Fibroblast of lung (primary cell): ENCODE results near the gene LPP. TPM values are rescaled to one million over a fixed set of nuclear protein-coding genes. Genes with fewer than 3 reads are reported as not detected.

Experiments used
- DNase-seq, 2 donors: peaks; one replicate each; pipeline versions ENCODE4 v3.0.0 to v3.0.0-alpha.2; 2010; ENCODE audit warnings: low read depth in 2 of 2
- H2AFZ ChIP-seq: 2 replicates; pipeline ENCODE4 v1.5.1; 2012; ENCODE audit warnings: low read length, control low read depth, inconsistent platforms
- H3K27ac ChIP-seq: 2 replicates; pipeline ENCODE4 v1.5.1; 2011; ENCODE audit warnings: low read length, control low read depth; ENCODE audit not compliant: insufficient read depth
- H3K27me3 ChIP-seq: 2 replicates; pipeline ENCODE4 v1.5.1; 2011; ENCODE audit warnings: mild to moderate bottlenecking, low read length; ENCODE audit not compliant: control insufficient read depth, insufficient read depth
- H3K36me3 ChIP-seq: 2 replicates; pipeline ENCODE4 v1.5.1; 2011; ENCODE audit warnings: low read length; ENCODE audit not compliant: control insufficient read depth, insufficient read depth
- H3K4me1 ChIP-seq: 2 replicates; pipeline ENCODE4 v1.5.1; 2011; ENCODE audit warnings: low read length; ENCODE audit not compliant: control insufficient read depth, insufficient read depth; ENCODE audit errors: extremely low read depth
- H3K4me2 ChIP-seq: 2 replicates; pipeline ENCODE4 v1.5.1; 2011; ENCODE audit warnings: low read length, control low read depth; ENCODE audit not compliant: insufficient read depth; ENCODE audit errors: extremely low read depth
- H3K4me3 ChIP-seq, 4 experiments: fragments of 200-600 bp in 1 of 4; sonication (generic) in 1 of 4; replicated peaks in 1 of 4; 2 replicates each; pipeline ENCODE4 v1.5.1; 2011 to 2016; ENCODE audit warnings: low read length in 4 of 4, low read depth in 3 of 4, mild to moderate bottlenecking in 3 of 4, control low read depth in 2 of 4, inconsistent platforms in 1 of 4, mixed read lengths in 1 of 4; ENCODE audit not compliant: insufficient read depth in 1 of 4; ENCODE audit errors: control extremely low read depth in 1 of 4
- H3K79me2 ChIP-seq: 2 replicates; pipeline ENCODE4 v1.5.1; 2012; ENCODE audit warnings: mild to moderate bottlenecking, low read length, inconsistent platforms; ENCODE audit not compliant: control insufficient read depth, insufficient read depth
- H3K9ac ChIP-seq: 2 replicates; pipeline ENCODE4 v1.5.1; 2011; ENCODE audit warnings: mild to moderate bottlenecking, low read length, control low read depth; ENCODE audit not compliant: insufficient read depth
- H3K9me3 ChIP-seq: 2 replicates; pipeline ENCODE4 v1.5.1; 2012; ENCODE audit warnings: low read depth, low read length; ENCODE audit not compliant: control insufficient read depth, insufficient read depth
- H4K20me1 ChIP-seq: 2 replicates; pipeline ENCODE4 v1.5.1; 2011; ENCODE audit warnings: low read length; ENCODE audit not compliant: control insufficient read depth, insufficient read depth; ENCODE audit errors: extremely low read depth
- EZH2 ChIP-seq: IDR thresholded peaks from 2 replicates; pipeline ENCODE4 v1.5.1; 2012; ENCODE audit warnings: low read length, control low read depth, mild to moderate bottlenecking; ENCODE audit errors: missing control alignments
- polyA plus RNA-seq, 2 donors: library from polyadenylated mRNA; depleted of rRNA in 1 of 2; stranded (reverse) in 1 of 2; unstranded in 1 of 2; fragments of >200 nt; gene quantifications; 2 replicates each; pipeline ENCODE4 v1.2.1, GENCODE V29; 2011 to 2012; ENCODE audit warnings: missing spikeins in 1 of 2
- total RNA-seq: library from RNA; depleted of rRNA; stranded (reverse); fragments of >200 nt; gene quantifications from 2 replicates; pipeline ENCODE4 v1.2.1, GENCODE V29; 2014
- TF ChIP-seq, protein P1 (sequence below), 2 donors: IDR thresholded peaks in 1 of 2; conservative IDR thresholded peaks in 1 of 2; 1 replicate in 1 of 2; 2 replicates in 1 of 2; pipeline ENCODE4 v1.5.1; 2011 to 2012; ENCODE audit warnings: low read length in 2 of 2, control low read depth in 1 of 2, inconsistent platforms in 1 of 2, low read depth in 1 of 2, mild to moderate bottlenecking in 1 of 2

The LPP gene
- total and polyA plus RNA-seq, 2 donors (not counting 1 experiment from before 2014, with no cell fraction given) = 69.0 to 124 TPM

DNA sequence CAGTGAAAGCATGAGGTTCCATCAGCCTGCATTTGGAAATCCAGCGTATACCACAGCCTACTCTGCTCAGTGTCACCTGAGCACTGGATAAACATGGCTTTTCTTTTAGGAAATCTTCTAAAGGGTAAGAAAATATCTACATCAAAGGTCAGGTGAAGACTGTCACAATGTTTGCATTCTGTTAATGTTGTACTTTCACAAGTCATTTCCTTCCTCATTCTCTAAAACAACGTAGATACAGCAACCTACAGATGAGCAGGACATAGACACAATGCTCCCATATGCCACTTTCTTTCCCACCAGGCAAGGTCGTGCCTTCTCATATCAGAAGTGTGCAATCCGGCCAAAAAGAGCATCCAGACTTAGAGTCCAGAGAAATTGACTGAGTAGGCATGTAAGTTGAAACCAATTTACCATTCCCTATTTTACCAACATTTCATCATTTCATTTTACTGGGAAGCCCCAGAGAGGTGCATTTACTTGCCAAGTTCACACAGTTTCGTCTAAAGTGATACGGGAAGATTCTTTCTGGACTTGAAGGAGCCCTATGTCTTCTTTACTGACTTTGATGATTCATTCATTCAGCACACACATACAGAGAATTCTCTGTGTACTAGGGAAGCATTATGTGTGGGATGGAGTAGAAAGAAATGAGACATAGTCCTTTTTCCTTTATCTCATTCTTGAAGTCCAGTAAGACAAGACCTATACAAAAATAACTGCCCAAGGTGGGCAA, 30.6 kb upstream of the LPP start:
- Histone ChIP-seq H3K27ac (no peak overlapping the region), H4K20me1 (no peaks in the 10 kb centered on the region), H3K27me3 (no peaks in the 10 kb centered on the region), H3K9ac (no peak overlapping the region), H3K4me1 (no peaks in the 10 kb centered on the region), H2AFZ (no peak overlapping the region), H3K4me3 (no peak overlapping the region), H3K9me3 (no peaks in the 10 kb centered on the region), H3K4me2 (no peak overlapping the region), H3K79me2 (no peaks in the 10 kb centered on the region), H3K36me3 (no peaks in the 10 kb centered on the region)
- peak; percentile 22 to 61 for DNase-seq
- TF ChIP-seq, protein P1, sequence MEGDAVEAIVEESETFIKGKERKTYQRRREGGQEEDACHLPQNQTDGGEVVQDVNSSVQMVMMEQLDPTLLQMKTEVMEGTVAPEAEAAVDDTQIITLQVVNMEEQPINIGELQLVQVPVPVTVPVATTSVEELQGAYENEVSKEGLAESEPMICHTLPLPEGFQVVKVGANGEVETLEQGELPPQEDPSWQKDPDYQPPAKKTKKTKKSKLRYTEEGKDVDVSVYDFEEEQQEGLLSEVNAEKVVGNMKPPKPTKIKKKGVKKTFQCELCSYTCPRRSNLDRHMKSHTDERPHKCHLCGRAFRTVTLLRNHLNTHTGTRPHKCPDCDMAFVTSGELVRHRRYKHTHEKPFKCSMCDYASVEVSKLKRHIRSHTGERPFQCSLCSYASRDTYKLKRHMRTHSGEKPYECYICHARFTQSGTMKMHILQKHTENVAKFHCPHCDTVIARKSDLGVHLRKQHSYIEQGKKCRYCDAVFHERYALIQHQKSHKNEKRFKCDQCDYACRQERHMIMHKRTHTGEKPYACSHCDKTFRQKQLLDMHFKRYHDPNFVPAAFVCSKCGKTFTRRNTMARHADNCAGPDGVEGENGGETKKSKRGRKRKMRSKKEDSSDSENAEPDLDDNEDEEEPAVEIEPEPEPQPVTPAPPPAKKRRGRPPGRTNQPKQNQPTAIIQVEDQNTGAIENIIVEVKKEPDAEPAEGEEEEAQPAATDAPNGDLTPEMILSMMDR (conservative IDR thresholded peaks at IDR 0.05 in 1 of 2, IDR thresholded peaks at IDR 0.05 in 1 of 2; ENCODE audit: low read depth in 1 of 2, low read length in 2 of 2) = no peak
- TF ChIP-seq EZH2 = no peak

DNA sequence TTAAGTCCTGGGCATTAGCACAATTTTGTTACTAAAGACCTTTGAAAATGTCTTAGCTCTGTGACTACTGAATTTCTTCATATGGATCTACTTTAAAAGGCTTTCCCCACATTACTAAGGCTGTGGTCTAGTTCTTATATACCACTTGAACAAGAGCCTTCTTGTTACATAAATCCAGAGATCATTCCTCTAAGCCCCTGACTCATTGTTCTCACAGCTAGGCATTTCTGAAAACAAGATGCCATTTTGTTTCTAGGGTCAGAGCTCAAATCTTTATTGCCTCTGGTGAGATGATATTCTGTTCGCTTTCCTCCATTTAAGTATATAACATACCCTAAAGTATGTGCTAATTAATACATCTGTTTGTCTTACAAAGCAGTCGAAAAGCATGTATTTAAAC, 29.8 kb upstream of the LPP start:
- H3K4me1 ChIP-seq = no peaks in the 10 kb centered on the region
- TF ChIP-seq EZH2 = no peak
- TF ChIP-seq, protein P1 (conservative IDR thresholded peaks at IDR 0.05 in 1 of 2, IDR thresholded peaks at IDR 0.05 in 1 of 2; ENCODE audit: low read depth in 1 of 2, low read length in 2 of 2) = no peak
- H2AFZ ChIP-seq = no peak overlapping the region
- peak in 1 of 2 donors; percentile 68 for DNase-seq
- no peak overlapping the region for H3K4me3 ChIP-seq
- H3K9me3 ChIP-seq = no peaks in the 10 kb centered on the region
- H4K20me1 ChIP-seq = no peaks in the 10 kb centered on the region
- no peaks in the 10 kb centered on the region for H3K27me3 ChIP-seq
- H3K4me2 ChIP-seq = no peak overlapping the region
- no peaks in the 10 kb centered on the region for H3K36me3 ChIP-seq
- no peak overlapping the region for H3K9ac ChIP-seq
- H3K79me2 ChIP-seq = no peaks in the 10 kb centered on the region
- H3K27ac ChIP-seq = no peak overlapping the region

DNA sequence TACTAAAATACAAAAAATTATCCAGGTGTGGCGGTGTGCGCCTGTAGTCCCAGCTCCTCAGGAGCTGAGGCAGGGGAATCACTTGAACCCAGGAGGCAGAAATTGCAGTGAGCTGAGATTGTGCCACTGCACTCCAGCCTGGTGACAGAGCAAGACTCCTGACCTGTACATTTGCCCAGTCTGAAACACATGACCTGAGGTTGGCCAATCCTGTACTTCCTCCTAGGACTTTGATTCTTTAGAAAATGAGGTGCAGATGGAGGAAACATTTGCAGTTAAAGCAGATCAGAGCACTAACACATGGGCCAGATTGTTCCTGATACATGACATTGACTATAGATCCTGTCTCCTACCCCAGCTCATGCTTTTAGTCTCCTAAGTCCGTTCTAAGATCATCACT, 28.9 kb upstream of the LPP start:
- H3K9ac ChIP-seq = no peak overlapping the region
- no peak for DNase-seq
- no peak overlapping the region for H3K4me2 ChIP-seq
- H3K79me2 ChIP-seq = no peaks in the 10 kb centered on the region
- H2AFZ ChIP-seq = no peak overlapping the region
- no peaks in the 10 kb centered on the region for H3K36me3 ChIP-seq
- H3K27ac ChIP-seq = no peak overlapping the region
- H3K27me3 ChIP-seq = no peaks in the 10 kb centered on the region
- no peaks in the 10 kb centered on the region for H3K9me3 ChIP-seq
- H4K20me1 ChIP-seq = no peaks in the 10 kb centered on the region
- H3K4me3 ChIP-seq = no peak overlapping the region
- no peaks in the 10 kb centered on the region for H3K4me1 ChIP-seq
- TF ChIP-seq EZH2 = no peak
- TF ChIP-seq, protein P1 (conservative IDR thresholded peaks at IDR 0.05 in 1 of 2, IDR thresholded peaks at IDR 0.05 in 1 of 2; ENCODE audit: low read depth in 1 of 2, low read length in 2 of 2) = no peak
